GM19455 (cell line): ENCODE data around the gene TMEM252.

Experiments used
- ATAC-seq: cut with Tn5 transposase; IDR thresholded peaks from one replicate; pipeline ENCODE4 v1.9.1; 2021; ENCODE audit not compliant: unreplicated experiment

TMEM252 gene

DNA sequence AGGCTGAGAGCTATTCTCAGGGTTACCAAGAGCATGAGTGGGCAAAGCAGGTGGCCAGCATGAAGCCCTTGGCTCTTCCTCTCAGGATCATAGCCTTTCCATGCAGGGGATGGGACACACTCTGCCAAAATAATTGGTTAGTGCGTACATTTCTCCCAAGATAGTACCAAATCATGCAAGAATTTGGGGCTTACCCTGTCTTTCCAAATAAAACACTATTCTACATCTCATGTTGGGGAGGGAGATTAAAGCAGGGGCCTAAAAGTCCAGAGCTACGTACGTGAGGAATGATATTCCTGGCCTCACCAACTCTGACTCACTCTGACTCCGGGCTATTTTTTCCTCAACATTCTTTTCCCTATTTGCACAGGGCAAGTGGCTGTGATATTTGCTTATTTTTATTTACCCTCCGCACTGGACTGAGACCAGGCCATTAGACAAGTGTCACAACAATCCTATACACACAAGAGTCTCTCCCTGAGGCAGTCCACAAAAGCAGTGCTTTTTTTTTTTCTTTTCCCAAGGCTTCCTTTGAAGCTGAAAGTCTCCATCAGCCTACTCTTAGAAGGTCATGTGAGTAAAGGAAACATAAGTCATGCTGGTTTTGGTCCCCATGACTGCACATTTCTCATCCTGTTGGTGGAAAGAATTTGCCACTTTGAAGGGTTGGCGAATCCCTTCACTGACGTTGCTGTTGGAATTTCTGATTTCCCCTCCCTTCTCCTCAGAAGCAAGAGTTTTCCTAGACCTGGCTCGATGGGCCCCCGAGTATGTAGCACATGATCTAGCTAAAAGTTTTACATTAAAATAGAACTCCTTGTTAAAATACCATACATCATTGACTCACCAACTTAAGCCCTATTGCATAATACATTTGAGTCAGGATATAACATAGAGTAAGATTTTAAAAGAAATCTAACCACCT, 40.0 kb downstream of the TMEM252 start:
- ATAC-seq, result no peak

DNA sequence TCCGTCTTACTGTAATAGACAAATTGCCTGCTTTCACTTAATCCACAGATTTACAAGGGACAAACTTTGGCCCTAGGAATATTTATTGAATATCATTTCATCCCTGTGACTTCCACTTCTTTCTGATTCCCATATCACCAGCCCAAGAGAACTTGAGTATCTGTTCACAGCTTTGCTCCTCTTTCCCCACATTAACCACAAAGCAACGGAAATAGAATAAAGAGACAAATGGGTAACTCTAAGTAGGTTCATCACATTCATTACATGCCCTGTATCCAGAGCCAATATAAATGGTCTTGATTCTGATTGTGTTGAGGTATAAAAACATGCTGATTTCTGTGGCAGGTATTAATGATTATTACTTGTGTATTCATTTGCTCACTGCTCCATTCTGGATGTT, 41.9 kb downstream of the TMEM252 start:
- no peak for ATAC-seq

DNA sequence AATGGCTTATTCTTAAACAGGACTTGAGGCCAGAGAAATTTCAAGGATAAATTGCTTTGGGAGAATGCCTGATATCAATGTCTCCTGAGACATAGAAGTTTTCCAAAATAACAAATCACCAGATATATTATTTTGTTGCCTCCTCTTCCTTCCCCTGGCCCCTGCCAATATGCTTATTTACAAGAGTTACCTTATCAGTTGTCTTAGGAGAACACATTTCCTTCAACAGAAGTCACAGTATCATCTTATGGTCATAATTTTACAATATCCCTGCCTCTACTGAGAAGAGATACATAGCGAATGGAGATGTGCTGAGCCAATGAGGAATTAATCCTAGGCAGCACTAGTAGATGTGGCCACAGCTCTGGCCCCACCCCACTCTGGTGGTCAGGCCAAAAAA, 43.1 kb downstream of the TMEM252 start:
- no peak for ATAC-seq

DNA sequence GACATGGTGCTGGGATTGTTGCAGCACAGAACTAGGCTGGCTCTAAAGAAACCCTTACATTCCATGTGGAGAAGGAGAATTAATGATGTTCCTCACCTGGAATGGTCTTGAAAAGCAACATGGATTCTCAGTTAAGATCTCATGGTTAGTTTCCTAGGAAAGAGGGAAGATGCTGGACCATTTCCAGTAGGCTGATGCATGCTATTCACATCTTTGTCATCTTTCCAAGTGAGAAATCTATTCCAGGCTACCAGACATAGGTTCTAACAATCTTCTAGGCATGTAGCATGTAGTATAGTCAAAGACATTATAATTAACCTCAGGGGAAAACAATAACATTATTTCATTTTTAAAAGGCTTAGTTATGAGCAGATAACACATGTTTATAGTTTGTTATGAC, 44.3 kb downstream of the TMEM252 start:
- no peak for ATAC-seq

DNA sequence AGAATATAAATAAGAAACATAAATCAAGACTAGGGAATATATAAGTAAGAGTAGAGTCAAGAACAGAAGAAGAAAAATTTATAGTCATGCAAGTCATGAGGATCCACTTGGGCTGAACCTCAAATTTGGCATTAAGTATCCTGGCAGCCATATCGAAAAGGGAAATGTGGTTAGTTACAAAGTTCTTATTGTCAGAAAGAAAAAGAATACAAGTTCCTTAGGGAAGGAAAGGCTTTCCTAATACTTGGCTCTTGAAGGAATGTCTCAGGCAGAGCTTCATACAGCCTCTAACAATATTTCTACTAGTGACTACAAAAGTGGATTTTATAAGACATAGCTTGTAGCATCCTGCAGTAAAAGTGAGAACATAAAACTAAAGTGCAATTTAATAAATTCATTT, 45.4 kb downstream of the TMEM252 start:
- ATAC-seq, result no peak

DNA sequence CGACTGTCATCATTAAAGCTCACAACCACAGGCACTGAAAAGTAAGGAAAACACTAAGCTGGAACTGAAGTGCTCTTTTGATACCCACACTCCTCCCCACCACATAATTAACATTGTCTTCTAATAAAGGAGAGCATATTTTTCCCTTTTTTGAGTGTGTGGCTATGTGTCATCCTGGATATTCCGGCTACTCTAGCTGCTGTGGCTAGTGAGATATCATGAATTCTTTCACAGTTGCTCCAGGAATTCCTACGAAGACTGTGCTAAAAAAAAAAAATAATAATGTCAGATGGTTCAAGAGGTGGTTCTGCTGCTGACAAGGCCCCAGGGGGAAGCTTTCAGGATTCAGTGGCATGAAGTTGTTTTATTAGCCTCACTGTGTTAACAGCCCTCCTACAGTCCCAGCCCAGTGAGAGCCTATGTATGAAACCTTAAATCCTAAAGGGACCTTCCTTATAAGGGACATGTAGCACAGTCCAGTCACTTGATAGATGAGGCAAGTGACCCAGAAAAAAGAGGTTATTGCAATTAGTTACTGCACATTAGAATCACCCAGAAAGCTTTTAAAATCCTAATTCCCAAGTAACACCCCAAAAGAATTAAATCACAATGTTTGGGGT, 46.6 kb downstream of the TMEM252 start:
- ATAC-seq, result no peak

DNA sequence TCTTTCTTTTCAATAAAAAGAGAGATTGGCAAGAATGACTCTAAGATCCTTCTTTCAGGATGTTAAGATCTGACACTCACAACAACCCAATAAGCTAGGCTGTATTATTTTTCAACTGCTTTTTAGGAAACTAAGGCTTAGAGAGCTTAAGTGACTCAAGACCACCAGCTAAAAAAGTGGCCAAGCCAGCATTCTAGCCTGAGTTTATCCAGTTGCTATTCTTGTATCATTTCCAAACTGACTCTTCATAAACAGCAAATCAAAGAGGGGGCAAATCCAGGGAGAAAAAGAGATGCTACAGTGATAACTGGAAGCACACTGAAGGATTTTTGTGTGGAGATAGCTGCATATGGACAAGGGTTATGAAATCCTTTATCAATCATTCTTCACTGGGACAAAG, 47.1 kb downstream of the TMEM252 start:
- no peak for ATAC-seq

DNA sequence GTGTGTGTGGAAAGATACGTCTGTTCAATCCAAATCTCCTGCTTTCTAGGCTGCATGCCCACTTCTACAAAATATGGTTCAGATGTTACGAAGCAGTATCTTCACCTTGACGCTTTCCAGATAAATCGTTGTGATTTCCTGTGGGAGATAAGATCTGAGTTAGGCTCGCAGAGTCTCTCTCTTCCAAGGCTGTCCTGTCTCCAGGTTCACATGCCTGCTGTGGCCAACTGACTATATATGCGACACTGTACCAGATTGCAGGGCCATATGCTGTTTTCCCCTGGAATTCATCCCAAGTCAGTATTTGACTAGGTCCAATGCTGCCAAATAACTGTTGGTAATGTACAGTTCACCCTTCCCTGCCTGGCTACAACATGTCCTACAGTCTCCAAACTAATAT, 47.9 kb downstream of the TMEM252 start:
- no peak for ATAC-seq

DNA sequence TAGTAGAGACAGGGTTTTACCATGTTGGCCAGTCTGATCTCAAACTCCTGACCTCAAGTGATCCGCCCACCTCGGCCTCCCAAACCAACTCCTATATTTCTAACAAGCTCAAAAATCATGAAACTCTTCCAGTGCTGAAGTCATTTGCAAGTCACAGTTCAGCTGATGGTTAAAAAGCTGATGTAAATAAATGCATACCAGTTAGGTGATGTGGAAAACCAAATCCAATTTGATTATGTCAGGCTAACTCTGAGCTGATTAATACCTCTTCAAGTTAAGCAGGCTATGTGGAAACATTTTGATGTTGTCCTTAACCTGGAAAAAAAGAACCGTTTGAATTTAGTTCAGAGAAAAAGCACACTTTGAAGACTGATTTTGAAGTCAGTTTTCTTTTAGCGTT, 51.0 kb downstream of the TMEM252 start:
- ATAC-seq, result no peak

DNA sequence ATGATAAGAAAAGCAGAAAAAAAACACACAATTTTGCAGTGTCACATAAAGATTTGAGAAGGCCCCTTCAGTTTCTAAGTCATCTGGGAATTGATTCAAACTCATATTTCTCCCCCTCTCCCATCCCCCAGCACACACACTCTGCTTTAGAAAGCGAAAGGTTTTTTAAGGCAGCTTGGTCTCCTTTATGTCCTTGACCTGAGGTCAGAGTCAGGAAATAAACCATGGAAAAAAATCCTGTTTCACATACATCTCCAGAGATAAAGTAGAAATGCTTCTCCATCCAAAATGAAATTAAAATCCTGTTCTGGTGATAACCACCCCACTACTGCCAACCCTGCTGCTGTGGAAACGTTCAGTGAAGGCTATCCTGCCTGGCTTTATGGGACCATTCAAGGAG, 52.6 kb downstream of the TMEM252 start:
- ATAC-seq, result no peak
